Naive thymus-derived CD4-positive, alpha-beta T cell (primary cell): Measurements from ENCODE around the gene C17orf50. TPM values are rescaled to one million over a fixed set of nuclear protein-coding genes. Genes with fewer than 3 reads are reported as not detected.

Experiments
- ATAC-seq: fragments of 150-1000 bp; cut with Tn5 transposase; 2 replicates; pipeline ENCODE4 v1.10.0; 2021; ENCODE audit warnings: mild to moderate bottlenecking, moderate library complexity
- CTCF ChIA-PET: fragments of 350-600 bp; sonication (Branson Sonifier 250); formaldehyde crosslinking; loops from one replicate; lab custom pipeline; 2021; ENCODE audit warnings: antibody characterized with exemption; lab: Charles Lee
- POLR2A ChIA-PET: fragments of 350-600 bp; sonication (Branson Sonifier 250); formaldehyde crosslinking; loops from one replicate; lab custom pipeline; 2021; ENCODE audit warnings: antibody characterized with exemption, inconsistent platforms; lab: Charles Lee
- DNase-seq, 9 donors: peaks; one replicate each; pipeline versions ENCODE4 v3.0.0 to v3.0.0-alpha.2; 2020 to 2022; ENCODE audit warnings: mixed read lengths in 1 of 9
- H3K27ac ChIP-seq: one replicate; pipeline ENCODE4 v1.7.0; 2013; ENCODE audit warnings: mild to moderate bottlenecking, low read depth, low read length, moderate library complexity
- H3K27me3 ChIP-seq, 2 donors: one replicate each; pipeline ENCODE4 v1.7.0; 2013; ENCODE audit warnings: low read length in 2 of 2, mild to moderate bottlenecking in 2 of 2, moderate library complexity in 2 of 2; ENCODE audit not compliant: control insufficient read depth in 2 of 2, insufficient read depth in 2 of 2
- H3K36me3 ChIP-seq, 3 experiments: 1 replicate in 2 of 3; 2 replicates in 1 of 3; pipeline ENCODE4 v1.7.0; 2013; ENCODE audit warnings: low read length in 3 of 3, mild to moderate bottlenecking in 3 of 3, moderate library complexity in 1 of 3; ENCODE audit not compliant: insufficient read depth in 3 of 3, control insufficient read depth in 2 of 3
- H3K4me1 ChIP-seq, 2 donors: one replicate each; pipeline ENCODE4 v1.7.0; 2013; ENCODE audit warnings: low read length in 2 of 2, mild to moderate bottlenecking in 2 of 2, moderate library complexity in 1 of 2; ENCODE audit not compliant: control insufficient read depth in 2 of 2, insufficient read depth in 2 of 2
- H3K4me3 ChIP-seq: 2 replicates; pipeline ENCODE4 v1.7.0; 2013; ENCODE audit warnings: mild to moderate bottlenecking, low read length
- H3K9me3 ChIP-seq, 3 experiments: 1 replicate in 2 of 3; 2 replicates in 1 of 3; pipeline ENCODE4 v1.7.0; 2013; ENCODE audit warnings: low read length in 3 of 3; ENCODE audit not compliant: control insufficient read depth in 2 of 3
- H3K27ac Mint-ChIP-seq, 9 donors: one replicate each; pipeline ENCODE4 v1.8.0; 2020 to 2022; ENCODE audit warnings: mixed read lengths in 9 of 9, mild to moderate bottlenecking in 8 of 9, moderate library complexity in 5 of 9, inconsistent platforms in 2 of 9
- H3K27me3 Mint-ChIP-seq, 5 donors: one replicate each; pipeline ENCODE4 v1.8.0; 2021 to 2022; ENCODE audit warnings: mixed read lengths in 5 of 5, mild to moderate bottlenecking in 1 of 5
- H3K36me3 Mint-ChIP-seq, 5 donors: one replicate each; pipeline ENCODE4 v1.8.0; 2020 to 2022; ENCODE audit warnings: mixed read lengths in 5 of 5, mild to moderate bottlenecking in 3 of 5, inconsistent platforms in 1 of 5
- H3K4me1 Mint-ChIP-seq, 7 donors: one replicate each; pipeline ENCODE4 v1.8.0; 2020 to 2022; ENCODE audit warnings: mixed read lengths in 7 of 7, mild to moderate bottlenecking in 3 of 7, inconsistent platforms in 1 of 7
- H3K4me3 Mint-ChIP-seq, 10 donors: one replicate each; pipeline ENCODE4 v1.8.0; 2020 to 2022; ENCODE audit warnings: mild to moderate bottlenecking in 10 of 10, mixed read lengths in 10 of 10, moderate library complexity in 6 of 10, inconsistent platforms in 2 of 10
- H3K9me3 Mint-ChIP-seq, 11 donors: one replicate each; pipeline ENCODE4 v1.8.0; 2020 to 2022; ENCODE audit warnings: mixed read lengths in 11 of 11, mild to moderate bottlenecking in 4 of 11, inconsistent platforms in 1 of 11, moderate library complexity in 1 of 11
- intact Hi-C, 2 donors: fragments of 100-400 bp; cut with micrococcal nuclease; formaldehyde crosslinking; loops; one replicate each; pipeline ENCODE4 v1.15.1; 2023
- polyA plus RNA-seq, 2 donors: library from polyadenylated mRNA; unstranded; fragments of 300-500 nt; fragmentation: Illumina TruSeq; gene quantifications; one replicate each; pipeline ENCODE4 v1.2.3, GENCODE V29; 2021
- total RNA-seq, 6 experiments: library from RNA in 5 of 6; stranded (reverse) in 5 of 6; gene quantifications; 1 replicate in 5 of 6; 2 replicates in 1 of 6; pipeline ENCODE4 v1.2.3 and lab custom pipeline; 2021 to 2026

The C17orf50 gene
- total and polyA plus RNA-seq, 7 experiments from 2014 or later, result 0.27 TPM; not detected in 6

GRCh38 chr17:35716897-35717465 lies 43.7 kb upstream of the C17orf50 start:
- no peaks in the 10 kb centered on the region for H3K27me3 Mint-ChIP-seq
- peaks cover 0 to 3% (median 2%) of the 10 kb centered on the region in 7 donors for H3K4me1 Mint-ChIP-seq
- Histone ChIP-seq H3K27me3 (no peaks in the 10 kb centered on the region), H3K4me1 (peaks cover 0 to 14% of the 10 kb centered on the region in 2 donors), H3K4me3 (no peak overlapping the region), H3K27ac (no peak overlapping the region), H3K9me3 (no peaks in the 10 kb centered on the region), H3K36me3 (peaks cover 0 to 47% (median 18%) of the 10 kb centered on the region in 3 experiments)
- POLR2A ChIA-PET, result no interaction called here
- no peaks in the 10 kb centered on the region for H3K9me3 Mint-ChIP-seq
- no peak for ATAC-seq
- H3K36me3 Mint-ChIP-seq, result peaks cover 6 to 38% (median 15%) of the 10 kb centered on the region in 5 donors
- no peak overlapping the region for H3K4me3 Mint-ChIP-seq
- intact Hi-C loops, result no loop called here
- no peak overlapping the region for H3K27ac Mint-ChIP-seq
- CTCF ChIA-PET, result interaction anchor here (0.5 to 1.2 kb wide), 2 partner anchors 47 to 106 kb away, joined by 3 read pairs; no protein-coding TSS in a partner anchor
- no peak for DNase-seq

GRCh38 chr17:35717475-35717874 lies 43.2 kb upstream of the C17orf50 start:
- no peaks in the 10 kb centered on the region for H3K27me3 Mint-ChIP-seq
- no peak overlapping the region for H3K27ac Mint-ChIP-seq
- Histone ChIP-seq H3K4me3 (no peak overlapping the region), H3K27ac (no peak overlapping the region), H3K9me3 (no peaks in the 10 kb centered on the region), H3K4me1 (peaks cover 0 to 11% of the 10 kb centered on the region in 2 donors), H3K36me3 (peaks cover 0 to 50% (median 18%) of the 10 kb centered on the region in 3 experiments), H3K27me3 (no peaks in the 10 kb centered on the region)
- H3K4me1 Mint-ChIP-seq, result peaks cover 0 to 2% (median 0%) of the 10 kb centered on the region in 7 donors
- no peak for ATAC-seq
- peaks cover 6 to 38% (median 15%) of the 10 kb centered on the region in 5 donors for H3K36me3 Mint-ChIP-seq
- no peak for DNase-seq
- ChIA-PET POLR2A (no interaction called here), CTCF (interaction anchor here (0.5 to 1.2 kb wide), 3 partner anchors 46 to 107 kb away, joined by 3 to 4 read pairs (median 3); no protein-coding TSS in a partner anchor)
- intact Hi-C loops, result no loop called here
- no peaks in the 10 kb centered on the region for H3K9me3 Mint-ChIP-seq
- H3K4me3 Mint-ChIP-seq, result no peak overlapping the region

- ATAC-seq (no peak), DNase-seq (no peak)
- POLR2A ChIA-PET, result no interaction called here
- no peak overlapping the region for H3K4me3 Mint-ChIP-seq
- Histone ChIP-seq H3K27ac (no peak overlapping the region), H3K27me3 (no peaks in the 10 kb centered on the region), H3K4me1 (no peaks in the 10 kb centered on the region), H3K9me3 (no peaks in the 10 kb centered on the region), H3K36me3 (peaks cover 9 to 59% (median 20%) of the 10 kb centered on the region in 3 experiments), H3K4me3 (no peak overlapping the region)
- H3K9me3 Mint-ChIP-seq, result no peaks in the 10 kb centered on the region
- H3K36me3 Mint-ChIP-seq, result peaks cover 21 to 50% (median 25%) of the 10 kb centered on the region in 5 donors
- intact Hi-C loops, result no loop called here
- CTCF ChIA-PET, result no interaction called here
- H3K27ac Mint-ChIP-seq, result no peak overlapping the region
- peaks cover 0 to 4% (median 0%) of the 10 kb centered on the region in 7 donors for H3K4me1 Mint-ChIP-seq
- H3K27me3 Mint-ChIP-seq, result no peaks in the 10 kb centered on the region
Measured at GRCh38 chr17:35723735-35724134, 37.0 kb upstream of the C17orf50 start.

- no peaks in the 10 kb centered on the region for H3K9me3 ChIP-seq
- Mint-ChIP-seq H3K27me3 (no peaks in the 10 kb centered on the region), H3K27ac (no peak overlapping the region), H3K36me3 (peaks cover 18 to 42% (median 22%) of the 10 kb centered on the region in 5 donors), H3K4me1 (peaks cover 2 to 10% (median 6%) of the 10 kb centered on the region in 7 donors), H3K4me3 (no peak overlapping the region), H3K9me3 (no peaks in the 10 kb centered on the region)
- POLR2A ChIA-PET, result interaction anchor here (0.7 to 1.3 kb wide), 2 partner anchors 16 to 798 kb away, joined by 3 read pairs; no protein-coding TSS in a partner anchor
- no peak overlapping the region for H3K4me3 ChIP-seq
- DNase-seq (no peak), ATAC-seq (no peak)
- H3K36me3 ChIP-seq, result peaks cover 6 to 56% (median 20%) of the 10 kb centered on the region in 3 experiments
- intact Hi-C loops, result no loop called here
- H3K27me3 ChIP-seq, result no peaks in the 10 kb centered on the region
- no peaks in the 10 kb centered on the region for H3K4me1 ChIP-seq
- CTCF ChIA-PET, result no interaction called here
- no peak overlapping the region for H3K27ac ChIP-seq
Measured at GRCh38 chr17:35725058-35725457, 35.6 kb upstream of the C17orf50 start.

GRCh38 chr17:35725802-35726126 lies 34.9 kb upstream of the C17orf50 start:
- ATAC-seq, result no peak
- Histone ChIP-seq H3K27me3 (no peaks in the 10 kb centered on the region), H3K9me3 (no peaks in the 10 kb centered on the region), H3K27ac (no peak overlapping the region), H3K36me3 (peaks cover 5 to 55% (median 20%) of the 10 kb centered on the region in 3 experiments), H3K4me1 (peaks cover 1 to 6% of the 10 kb centered on the region in 2 donors), H3K4me3 (no peak overlapping the region)
- peaks cover 7 to 16% (median 13%) of the 10 kb centered on the region in 7 donors for H3K4me1 Mint-ChIP-seq
- H3K27ac Mint-ChIP-seq, result peak overlapping the region in 1 of 9 donors; percentile 22
- peaks cover 14 to 38% (median 21%) of the 10 kb centered on the region in 5 donors for H3K36me3 Mint-ChIP-seq
- H3K9me3 Mint-ChIP-seq, result no peaks in the 10 kb centered on the region
- intact Hi-C loops, result no loop called here
- no peak for DNase-seq
- H3K27me3 Mint-ChIP-seq, result peaks cover 0 to 5% (median under 1%) of the 10 kb centered on the region in 5 donors
- no peak overlapping the region for H3K4me3 Mint-ChIP-seq
- ChIA-PET POLR2A (no interaction called here), CTCF (no interaction called here)

GRCh38 chr17:35726127-35726952 lies 34.3 kb upstream of the C17orf50 start:
- H3K27ac Mint-ChIP-seq, result peak overlapping the region in 1 of 9 donors; percentile 22
- H3K9me3 Mint-ChIP-seq, result peaks cover 0 to 2% (median 0%) of the 10 kb centered on the region in 11 donors
- DNase-seq (no peak), ATAC-seq (no peak)
- ChIA-PET CTCF (no interaction called here), POLR2A (no interaction called here)
- Histone ChIP-seq H3K36me3 (peaks cover 5 to 51% (median 20%) of the 10 kb centered on the region in 3 experiments), H3K27ac (no peak overlapping the region), H3K9me3 (no peaks in the 10 kb centered on the region), H3K4me1 (peaks cover 7 to 12% of the 10 kb centered on the region in 2 donors), H3K27me3 (no peaks in the 10 kb centered on the region), H3K4me3 (no peak overlapping the region)
- H3K4me3 Mint-ChIP-seq, result no peak overlapping the region
- peaks cover 0 to 10% (median 5%) of the 10 kb centered on the region in 5 donors for H3K27me3 Mint-ChIP-seq
- peaks cover 13 to 37% (median 21%) of the 10 kb centered on the region in 5 donors for H3K36me3 Mint-ChIP-seq
- H3K4me1 Mint-ChIP-seq, result peaks cover 13 to 21% (median 18%) of the 10 kb centered on the region in 7 donors
- intact Hi-C loops, result no loop called here
